PC-3 (cell line): ENCODE results near the gene ADAMTS5. TPM values are rescaled to one million over a fixed set of nuclear protein-coding genes. Genes with fewer than 3 reads are reported as not detected.

Source experiments
- ATAC-seq: fragments of 200-7000 bp; cut with Tn5 transposase; 2 replicates; pipeline ENCODE4 v1.9.1; 2020; ENCODE audit warnings: mild to moderate bottlenecking, moderate library complexity
- BruUV-seq: library from RNA; stranded (reverse); fragments of 400-500 nt; replicated peaks from 2 replicates; lab custom pipeline; 2021; lab: Mats Ljungman, UMichigan
- CTCF ChIA-PET: fragments of 300-600 bp; sonication (Branson Sonifier 250); formaldehyde crosslinking; loops from one replicate; lab custom pipeline; 2022; ENCODE audit warnings: antibody characterized with exemption; lab: Charles Lee
- POLR2A ChIA-PET: fragments of 300-600 bp; sonication (Branson Sonifier 250); formaldehyde crosslinking; loops from one replicate; lab custom pipeline; 2022; ENCODE audit warnings: antibody characterized with exemption; ENCODE audit not compliant: unreplicated experiment; lab: Charles Lee
- DNase-seq: peaks from one replicate; pipeline ENCODE4 v3.0.0-alpha.2; 2015
- H2AFZ ChIP-seq: fragments of 300-600 bp; sonication (generic); 2 replicates; pipeline ENCODE4 v1.6.0; 2016; ENCODE audit warnings: antibody characterized with exemption, low read length
- H3F3A ChIP-seq: fragments of 300-600 bp; sonication (generic); one replicate; pipeline ENCODE4 v1.6.0; 2017; ENCODE audit warnings: antibody characterized with exemption, low read length, control low read depth, mild to moderate bottlenecking; ENCODE audit not compliant: unreplicated experiment
- H3K27ac ChIP-seq: fragments of 300-600 bp; sonication (generic); 2 replicates; pipeline ENCODE4 v1.5.1; 2016; ENCODE audit warnings: mild to moderate bottlenecking, low read length
- H3K27me3 ChIP-seq: fragments of 300-600 bp; sonication (generic); 2 replicates; pipeline ENCODE4 v1.6.1; 2016; ENCODE audit warnings: low read length, mixed read lengths
- H3K36me3 ChIP-seq: fragments of 300-600 bp; sonication (generic); 2 replicates; pipeline ENCODE4 v1.6.1; 2016; ENCODE audit warnings: low read depth, mixed run types, low read length, mixed read lengths
- H3K4me1 ChIP-seq: fragments of 300-600 bp; sonication (generic); 2 replicates; pipeline ENCODE4 v1.5.1; 2016; ENCODE audit warnings: low read length; ENCODE audit not compliant: insufficient read depth
- H3K4me2 ChIP-seq: fragments of 300-600 bp; sonication (generic); 2 replicates; pipeline ENCODE4 v1.6.0; 2016; ENCODE audit warnings: low read length
- H3K4me3 ChIP-seq: fragments of 300-600 bp; sonication (generic); 2 replicates; pipeline ENCODE4 v1.5.1; 2016; ENCODE audit warnings: mild to moderate bottlenecking, low read length, mixed read lengths
- H3K79me2 ChIP-seq: fragments of 300-600 bp; sonication (generic); 2 replicates; pipeline ENCODE4 v1.6.1; 2017; ENCODE audit warnings: low read length, mixed read lengths
- H3K9ac ChIP-seq: fragments of 300-600 bp; sonication (generic); 2 replicates; pipeline ENCODE4 v1.6.0; 2016; ENCODE audit warnings: mild to moderate bottlenecking, low read length
- H3K9me2 ChIP-seq: fragments of 300-600 bp; sonication (generic); replicated peaks from 2 replicates; pipeline ENCODE4 v1.6.1; 2016; ENCODE audit warnings: mixed run types, low read length, mixed read lengths
- H3K9me3 ChIP-seq: fragments of 300-600 bp; sonication (generic); 2 replicates; pipeline ENCODE4 v1.6.1; 2016; ENCODE audit warnings: low read length, mixed read lengths
- H4K20me1 ChIP-seq: fragments of 300-600 bp; sonication (generic); 2 replicates; pipeline ENCODE4 v1.6.1; 2016; ENCODE audit warnings: low read length, mixed read lengths
- EZH2 ChIP-seq: fragments of 300-600 bp; sonication (generic); IDR thresholded peaks from one replicate; pipeline ENCODE4 v1.6.1; 2017; ENCODE audit warnings: antibody characterized with exemption, mild to moderate bottlenecking, low read length; ENCODE audit not compliant: unreplicated experiment
- EZH2phosphoT487 ChIP-seq: fragments of 300-600 bp; sonication (generic); IDR thresholded peaks from 2 replicates; pipeline ENCODE4 v1.6.1; 2018; ENCODE audit warnings: mild to moderate bottlenecking, antibody characterized with exemption, low read length, borderline replicate concordance
- intact Hi-C: fragments of 100-400 bp; cut with micrococcal nuclease; formaldehyde crosslinking; loops from 2 replicates; pipeline ENCODE4 v1.9.0; 2023
- total RNA-seq: library from RNA; depleted of rRNA; stranded (reverse); fragments of >200 nt; gene quantifications from 2 replicates; pipeline ENCODE4 v1.2.3, GENCODE V29; 2014
- TF ChIP-seq, protein P1 (sequence below): fragments of 300-600 bp; sonication (generic); conservative IDR thresholded peaks from 2 replicates; pipeline ENCODE4 v1.5.1; 2017; ENCODE audit warnings: antibody characterized with exemption, low read depth, mild to moderate bottlenecking, low read length

The ADAMTS5 gene
- total RNA-seq, 1 experiment from 2014 or later: not detected

DNA sequence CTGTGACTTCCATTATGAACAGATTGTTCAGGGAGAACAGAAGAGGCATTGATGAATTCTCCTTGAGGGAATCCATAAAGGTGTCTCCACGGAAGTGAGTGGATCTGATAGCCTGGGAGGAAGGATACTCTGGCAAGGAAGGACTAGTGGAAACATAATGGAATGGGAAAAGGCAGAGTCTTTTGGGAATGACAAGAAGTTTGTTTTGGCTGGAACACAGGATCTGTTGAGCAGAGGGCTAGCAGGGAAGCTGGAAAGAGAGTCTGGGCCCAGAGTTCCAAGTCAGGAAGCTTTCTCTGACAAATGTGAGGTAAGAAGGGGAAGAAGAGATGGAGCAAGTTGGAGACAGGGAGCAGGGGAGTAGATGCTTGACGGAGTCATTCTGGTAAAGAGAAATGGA lies 8.1 kb downstream of the ADAMTS5 start:
- no peaks in the 10 kb centered on the region for H3K79me2 ChIP-seq
- CTCF ChIA-PET: no interaction called here
- ATAC-seq: no peak
- TF ChIP-seq EZH2phosphoT487: no peak
- TF ChIP-seq, protein P1, sequence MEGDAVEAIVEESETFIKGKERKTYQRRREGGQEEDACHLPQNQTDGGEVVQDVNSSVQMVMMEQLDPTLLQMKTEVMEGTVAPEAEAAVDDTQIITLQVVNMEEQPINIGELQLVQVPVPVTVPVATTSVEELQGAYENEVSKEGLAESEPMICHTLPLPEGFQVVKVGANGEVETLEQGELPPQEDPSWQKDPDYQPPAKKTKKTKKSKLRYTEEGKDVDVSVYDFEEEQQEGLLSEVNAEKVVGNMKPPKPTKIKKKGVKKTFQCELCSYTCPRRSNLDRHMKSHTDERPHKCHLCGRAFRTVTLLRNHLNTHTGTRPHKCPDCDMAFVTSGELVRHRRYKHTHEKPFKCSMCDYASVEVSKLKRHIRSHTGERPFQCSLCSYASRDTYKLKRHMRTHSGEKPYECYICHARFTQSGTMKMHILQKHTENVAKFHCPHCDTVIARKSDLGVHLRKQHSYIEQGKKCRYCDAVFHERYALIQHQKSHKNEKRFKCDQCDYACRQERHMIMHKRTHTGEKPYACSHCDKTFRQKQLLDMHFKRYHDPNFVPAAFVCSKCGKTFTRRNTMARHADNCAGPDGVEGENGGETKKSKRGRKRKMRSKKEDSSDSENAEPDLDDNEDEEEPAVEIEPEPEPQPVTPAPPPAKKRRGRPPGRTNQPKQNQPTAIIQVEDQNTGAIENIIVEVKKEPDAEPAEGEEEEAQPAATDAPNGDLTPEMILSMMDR: no peak
- TF ChIP-seq EZH2: no peak
- BruUV-seq: no TSS peak
- intact Hi-C loops: no loop called here
- no peaks in the 10 kb centered on the region for H3K27me3 ChIP-seq
- POLR2A ChIA-PET: no interaction called here
- H2AFZ ChIP-seq: no peak overlapping the region
- H3F3A ChIP-seq: no peaks in the 10 kb centered on the region
- H4K20me1 ChIP-seq: no peaks in the 10 kb centered on the region
- H3K4me1 ChIP-seq: no peaks in the 10 kb centered on the region
- H3K4me3 ChIP-seq: no peak overlapping the region
- no peaks in the 10 kb centered on the region for H3K36me3 ChIP-seq
- no peak overlapping the region for H3K27ac ChIP-seq
- H3K4me2 ChIP-seq: no peak overlapping the region
- no peaks in the 10 kb centered on the region for H3K9me2 ChIP-seq
- H3K9me3 ChIP-seq: no peaks in the 10 kb centered on the region
- DNase-seq: no peak
- H3K9ac ChIP-seq: no peak overlapping the region

DNA sequence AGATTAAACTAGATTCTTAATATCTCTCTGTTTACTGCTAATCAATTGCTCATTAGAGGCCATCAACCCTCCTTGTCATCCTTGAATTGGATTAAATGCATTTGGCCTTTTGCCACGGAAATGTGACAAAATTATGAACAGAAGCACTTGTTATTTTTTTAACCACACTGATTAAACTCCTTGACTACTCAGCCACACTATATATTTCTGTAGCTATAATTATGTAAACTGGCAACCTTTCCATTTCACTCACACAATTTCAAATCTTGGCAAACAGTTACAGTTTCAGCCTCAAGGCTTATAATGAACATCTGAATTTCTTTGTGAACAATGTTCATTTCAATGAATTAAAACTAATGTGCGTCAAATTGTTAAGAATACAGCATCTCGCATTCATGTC lies 10.1 kb downstream of the ADAMTS5 start:
- H3K36me3 ChIP-seq: no peaks in the 10 kb centered on the region
- DNase-seq (no peak), ATAC-seq (no peak)
- H3K27me3 ChIP-seq: no peaks in the 10 kb centered on the region
- no peaks in the 10 kb centered on the region for H3K4me1 ChIP-seq
- H3K9me3 ChIP-seq: no peaks in the 10 kb centered on the region
- no peak overlapping the region for H3K9ac ChIP-seq
- no peak overlapping the region for H2AFZ ChIP-seq
- H3K4me2 ChIP-seq: no peak overlapping the region
- TF ChIP-seq EZH2phosphoT487 (no peak), EZH2 (no peak)
- TF ChIP-seq, protein P1: no peak
- intact Hi-C loops: no loop called here
- no peak overlapping the region for H3K27ac ChIP-seq
- no peaks in the 10 kb centered on the region for H3F3A ChIP-seq
- no peaks in the 10 kb centered on the region for H3K79me2 ChIP-seq
- no TSS peak for BruUV-seq
- H3K4me3 ChIP-seq: no peak overlapping the region
- POLR2A ChIA-PET: no interaction called here
- H3K9me2 ChIP-seq: no peaks in the 10 kb centered on the region
- CTCF ChIA-PET: no interaction called here
- no peaks in the 10 kb centered on the region for H4K20me1 ChIP-seq

DNA sequence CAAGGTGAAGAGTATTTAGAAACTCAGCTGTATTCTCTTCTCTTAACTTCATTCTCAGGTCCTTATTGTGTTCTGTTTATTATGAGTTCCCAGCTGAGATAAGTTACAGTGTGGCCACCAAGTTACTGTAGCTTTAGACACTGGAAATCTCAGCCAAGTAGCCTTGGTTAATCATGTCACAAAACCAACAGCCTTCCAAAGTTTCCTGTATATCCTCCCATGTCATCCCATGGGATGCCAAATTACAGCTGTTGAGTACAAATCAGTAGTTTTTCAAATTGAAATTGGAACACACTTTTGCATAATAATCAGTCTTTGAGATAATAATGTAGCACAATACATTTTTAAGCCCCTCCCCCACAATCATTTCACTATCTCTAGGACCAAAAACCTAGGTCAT lies 10.7 kb downstream of the ADAMTS5 start:
- H3K4me2 ChIP-seq: no peak overlapping the region
- BruUV-seq: no TSS peak
- no peak overlapping the region for H3K4me3 ChIP-seq
- intact Hi-C loops: no loop called here
- no peaks in the 10 kb centered on the region for H4K20me1 ChIP-seq
- H3K9me2 ChIP-seq: no peaks in the 10 kb centered on the region
- no peaks in the 10 kb centered on the region for H3K27me3 ChIP-seq
- TF ChIP-seq EZH2phosphoT487 (no peak), EZH2 (no peak)
- TF ChIP-seq, protein P1: no peak
- no peak overlapping the region for H3K9ac ChIP-seq
- ATAC-seq (no peak), DNase-seq (no peak)
- H3K27ac ChIP-seq: no peak overlapping the region
- H3K36me3 ChIP-seq: no peaks in the 10 kb centered on the region
- no peak overlapping the region for H2AFZ ChIP-seq
- no peaks in the 10 kb centered on the region for H3K79me2 ChIP-seq
- CTCF ChIA-PET: no interaction called here
- POLR2A ChIA-PET: no interaction called here
- no peaks in the 10 kb centered on the region for H3K9me3 ChIP-seq
- H3F3A ChIP-seq: no peaks in the 10 kb centered on the region
- no peaks in the 10 kb centered on the region for H3K4me1 ChIP-seq
